HEK293T (cell line): ENCODE measurements around the gene IPO9.

ENCODE experiments used
- BHLHE40 ChIP-seq: fragments of 450-650 bp; IDR thresholded peaks from 2 replicates; pipeline ENCODE4 v1.6.1; 2016; ENCODE audit warnings: mild to moderate bottlenecking, moderate library complexity, borderline replicate concordance
- LEF1 ChIP-seq: fragments of 450-650 bp; IDR thresholded peaks from 2 replicates; pipeline ENCODE4 v1.6.1; 2017; ENCODE audit warnings: mild to moderate bottlenecking, borderline replicate concordance
- NFRKB ChIP-seq: fragments of 450-650 bp; IDR thresholded peaks from 2 replicates; pipeline ENCODE4 v1.6.1; 2016; ENCODE audit warnings: mild to moderate bottlenecking, moderate library complexity
- PKNOX1 ChIP-seq: fragments of 450-650 bp; IDR thresholded peaks from 2 replicates; pipeline ENCODE4 v1.6.1; 2016
- SP1 ChIP-seq: fragments of 450-650 bp; IDR thresholded peaks from 2 replicates; pipeline ENCODE4 v1.6.1; 2017
- TARDBP ChIP-seq: fragments of 450-650 bp; IDR thresholded peaks from 2 replicates; pipeline ENCODE4 v1.6.1; 2016
- ZNF384 ChIP-seq: fragments of 450-650 bp; IDR thresholded peaks from 2 replicates; pipeline ENCODE4 v1.6.1; 2016

DNA sequence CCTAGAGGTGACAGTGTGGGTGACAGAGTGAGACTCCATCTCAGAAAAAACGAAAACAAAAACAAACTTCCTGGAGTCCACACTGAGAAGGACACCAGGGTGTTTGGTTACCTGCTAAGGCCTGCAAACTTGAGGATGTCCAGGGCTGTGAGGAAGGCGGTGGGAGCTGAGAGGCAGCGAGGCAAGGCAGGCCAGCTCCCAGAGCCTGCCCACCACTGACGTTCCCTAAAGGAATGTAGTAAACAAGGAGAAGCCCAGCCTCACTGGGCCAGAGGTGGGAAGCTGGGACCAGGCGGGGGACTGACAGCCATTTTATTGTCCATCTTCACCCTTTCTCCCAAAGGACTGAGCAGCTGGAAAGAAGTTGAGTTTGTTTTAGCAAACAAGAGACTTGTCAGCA is 83.9 kb downstream of the IPO9 start:
- no peak for TF ChIP-seq ZNF384
- no peak for TF ChIP-seq NFRKB
- TF ChIP-seq PKNOX1, result no peak
- no peak for TF ChIP-seq BHLHE40
- TF ChIP-seq LEF1, result no peak
- no peak for TF ChIP-seq SP1
- no peak for TF ChIP-seq TARDBP
